Endodermal cell (in vitro differentiated cells): ENCODE results near the gene SDK1. TPM values are rescaled to one million over a fixed set of nuclear protein-coding genes. Genes with fewer than 3 reads are reported as not detected.

Source experiments
- DNase-seq: peaks from one replicate; pipeline ENCODE4 v3.0.0-alpha.2; 2017
- H3K27ac ChIP-seq: 2 replicates; pipeline ENCODE4 v1.5.1; 2013; ENCODE audit warnings: mild to moderate bottlenecking, low read depth, low read length, moderate library complexity
- H3K27me3 ChIP-seq: 2 replicates; pipeline ENCODE4 v1.6.1; 2013; ENCODE audit warnings: mild to moderate bottlenecking, low read length, moderate library complexity; ENCODE audit not compliant: insufficient read depth, control insufficient read depth, poor library complexity, severe bottlenecking
- H3K36me3 ChIP-seq: 2 replicates; pipeline ENCODE4 v1.7.0; 2013; ENCODE audit warnings: mild to moderate bottlenecking, low read length, moderate library complexity; ENCODE audit not compliant: control insufficient read depth, insufficient read depth
- H3K4me1 ChIP-seq: one replicate; pipeline ENCODE4 v1.7.0; 2013; ENCODE audit warnings: low read length; ENCODE audit not compliant: control insufficient read depth, insufficient read depth
- H3K4me3 ChIP-seq: 2 replicates; pipeline ENCODE4 v1.5.1; 2013; ENCODE audit warnings: mild to moderate bottlenecking, low read length, moderate library complexity
- H3K9ac ChIP-seq: 2 replicates; pipeline ENCODE4 v1.6.1; 2013; ENCODE audit warnings: mild to moderate bottlenecking, low read length, moderate library complexity; ENCODE audit not compliant: poor library complexity, severe bottlenecking; ENCODE audit errors: extremely low read depth
- H3K9me3 ChIP-seq: 2 replicates; pipeline ENCODE4 v1.6.1; 2013; ENCODE audit warnings: mild to moderate bottlenecking, low read length, moderate library complexity; ENCODE audit not compliant: control insufficient read depth
- H3K27ac Mint-ChIP-seq: 2 replicates; pipeline ENCODE4 v1.8.0; 2020; ENCODE audit warnings: mixed read lengths
- H3K27me3 Mint-ChIP-seq: 2 replicates; pipeline ENCODE4 v1.8.0; 2021; ENCODE audit warnings: mild to moderate bottlenecking, mixed read lengths; ENCODE audit not compliant: insufficient read depth
- H3K36me3 Mint-ChIP-seq: 2 replicates; pipeline ENCODE4 v1.8.0; 2020; ENCODE audit warnings: low read depth, mixed read lengths
- H3K4me1 Mint-ChIP-seq: 2 replicates; pipeline ENCODE4 v1.8.0; 2020; ENCODE audit warnings: mixed read lengths
- H3K4me3 Mint-ChIP-seq: 2 replicates; pipeline ENCODE4 v1.8.0; 2020; ENCODE audit warnings: mild to moderate bottlenecking, moderate library complexity, mixed read lengths
- H3K9me3 Mint-ChIP-seq: 2 replicates; pipeline ENCODE4 v1.8.0; 2020; ENCODE audit warnings: mild to moderate bottlenecking, mixed read lengths
- CTCF ChIP-seq: fragments of 200-600 bp; sonication (generic); conservative IDR thresholded peaks from 2 replicates; pipeline ENCODE4 v1.5.0; 2021; ENCODE audit warnings: antibody characterized with exemption, mild to moderate bottlenecking
- WGBS, 2 experiments: methylation state at CpG; one replicate each; pipeline versions ENCODE4 v1.1.5 to v1.1.7; 2013; ENCODE audit warnings: missing lambda C conversion rate in 2 of 2, mixed read lengths in 1 of 2; ENCODE audit not compliant: insufficient coverage in 1 of 2, insufficient read length in 1 of 2; 5-methylcytosine and 5-hydroxymethylcytosine counted together
- total RNA-seq, 2 donors: library from RNA; stranded (reverse); fragmentation: NEBNext Ultra II Directional in 1 of 2; extraction: Animal tissue kit (Norgen Biotek cat#: 25700) in 1 of 2; gene quantifications; 2 replicates in 1 of 2; 3 replicates in 1 of 2; pipeline ENCODE4 v1.2.1, GENCODE V29; 2021

Gene SDK1
- total RNA-seq, 2 donors from 2014 or later: 22.7 to 23.1 TPM

GRCh38 chr7:3481435-3481834 lies 180.4 kb downstream of the SDK1 start:
- 85 to 95% methylated on average over 4 of the region's 4 CpGs for WGBS, 2 experiments
- no peaks in the 10 kb centered on the region for H3K9me3 ChIP-seq
- no peaks in the 10 kb centered on the region for H3K36me3 Mint-ChIP-seq
- no peaks in the 10 kb centered on the region for H3K9me3 Mint-ChIP-seq
- H3K4me1 ChIP-seq: no peaks in the 10 kb centered on the region
- TF ChIP-seq CTCF: no peak
- H3K4me1 Mint-ChIP-seq: peaks cover 7% of the 10 kb centered on the region
- no peak overlapping the region for H3K9ac ChIP-seq
- DNase-seq: no peak
- no peaks in the 10 kb centered on the region for H3K27me3 ChIP-seq
- H3K4me3 ChIP-seq: no peak overlapping the region
- H3K36me3 ChIP-seq: no peaks in the 10 kb centered on the region
- no peak overlapping the region for H3K27ac Mint-ChIP-seq
- no peak overlapping the region for H3K27ac ChIP-seq
- no peak overlapping the region for H3K4me3 Mint-ChIP-seq
- H3K27me3 Mint-ChIP-seq: no peaks in the 10 kb centered on the region

GRCh38 chr7:3482147-3482921 lies 181.3 kb downstream of the SDK1 start:
- Histone ChIP-seq H3K36me3 (no peaks in the 10 kb centered on the region), H3K9me3 (no peaks in the 10 kb centered on the region), H3K4me3 (no peak overlapping the region), H3K27ac (no peak overlapping the region), H3K4me1 (no peaks in the 10 kb centered on the region), H3K9ac (no peak overlapping the region), H3K27me3 (no peaks in the 10 kb centered on the region)
- Mint-ChIP-seq H3K4me3 (no peak overlapping the region), H3K27ac (peak overlapping the region; percentile 41), H3K9me3 (no peaks in the 10 kb centered on the region), H3K27me3 (no peaks in the 10 kb centered on the region), H3K4me1 (peaks cover 7% of the 10 kb centered on the region), H3K36me3 (no peaks in the 10 kb centered on the region)
- peak; percentile 93 for TF ChIP-seq CTCF
- DNase-seq: peak; percentile 89
- WGBS, 2 experiments: 64 to 66% methylated on average over 11 to 12 of the region's 13 CpGs

GRCh38 chr7:3486841-3487240 lies 185.8 kb downstream of the SDK1 start:
- Histone ChIP-seq H3K4me1 (no peaks in the 10 kb centered on the region), H3K4me3 (no peak overlapping the region), H3K9ac (no peak overlapping the region), H3K9me3 (no peaks in the 10 kb centered on the region), H3K27me3 (no peaks in the 10 kb centered on the region), H3K27ac (no peak overlapping the region), H3K36me3 (no peaks in the 10 kb centered on the region)
- no peak for TF ChIP-seq CTCF
- Mint-ChIP-seq H3K36me3 (no peaks in the 10 kb centered on the region), H3K27ac (no peak overlapping the region), H3K9me3 (no peaks in the 10 kb centered on the region), H3K4me1 (peaks cover 7% of the 10 kb centered on the region), H3K27me3 (no peaks in the 10 kb centered on the region), H3K4me3 (no peak overlapping the region)
- 86 to 100% methylated on average over 1 to 4 of the region's 4 CpGs for WGBS, 2 experiments
- no peak for DNase-seq
